ENCODE data around the gene RNF150.

The RNF150 gene

GRCh38 chr4:141120036-141120593 lies 13.2 kb downstream of the RNF150 start:
- DNase-seq (ENCODE audit: low read depth): no peak
- no peak overlapping the region for H3K4me3 ChIP-seq (ENCODE audit: low read depth, low read length)
- TF ChIP-seq CTCF (conservative IDR thresholded peaks at IDR 0.05; ENCODE audit: low read depth, low read length): no peak

- no peak for TF ChIP-seq CTCF (conservative IDR thresholded peaks at IDR 0.05; ENCODE audit: low read depth, low read length)
- DNase-seq (ENCODE audit: low read depth): no peak
- H3K4me3 ChIP-seq (ENCODE audit: low read depth, low read length): no peak overlapping the region
These were observed 14.2 kb downstream of the RNF150 start for GRCh38 chr4:141119071-141119470.

GRCh38 chr4:141118381-141118780 lies 14.9 kb downstream of the RNF150 start:
- TF ChIP-seq CTCF (conservative IDR thresholded peaks at IDR 0.05; ENCODE audit: low read depth, low read length): no peak
- H3K4me3 ChIP-seq (ENCODE audit: low read depth, low read length): no peak overlapping the region
- DNase-seq (ENCODE audit: low read depth): no peak

GRCh38 chr4:141117935-141118334 lies 15.3 kb downstream of the RNF150 start:
- no peak for TF ChIP-seq CTCF (conservative IDR thresholded peaks at IDR 0.05; ENCODE audit: low read depth, low read length)
- DNase-seq (ENCODE audit: low read depth): no peak
- H3K4me3 ChIP-seq (ENCODE audit: low read depth, low read length): no peak overlapping the region

- no peak overlapping the region for H3K4me3 ChIP-seq (ENCODE audit: low read depth, low read length)
- peak; percentile 15 for TF ChIP-seq CTCF (conservative IDR thresholded peaks at IDR 0.05; ENCODE audit: low read depth, low read length)
- no peak for DNase-seq (ENCODE audit: low read depth)
These were observed 23.3 kb downstream of the RNF150 start for GRCh38 chr4:141109983-141110382.

- TF ChIP-seq CTCF (conservative IDR thresholded peaks at IDR 0.05; ENCODE audit: low read depth, low read length): no peak
- DNase-seq (ENCODE audit: low read depth): no peak
- H3K4me3 ChIP-seq (ENCODE audit: low read depth, low read length): no peak overlapping the region
These were observed 25.3 kb downstream of the RNF150 start for GRCh38 chr4:141107927-141108326.

- peak; percentile 74 for DNase-seq (ENCODE audit: low read depth)
- TF ChIP-seq CTCF (conservative IDR thresholded peaks at IDR 0.05; ENCODE audit: low read depth, low read length): no peak
- H3K4me3 ChIP-seq (ENCODE audit: low read depth, low read length): no peak overlapping the region
These were observed 30.9 kb downstream of the RNF150 start for GRCh38 chr4:141102367-141102766.

Measured in choroid plexus epithelial cell (primary cell).